ENCODE measurements around the gene STX16. TPM values are rescaled to one million over a fixed set of nuclear protein-coding genes. Genes with fewer than 3 reads are reported as not detected.

STX16 gene
- total RNA-seq, 6 experiments from 2014 or later: 18.1 to 25.3 (median 22.2) TPM

- 70% methylated on average over 2 of the region's 2 CpGs for WGBS (ENCODE audit: insufficient coverage, low coverage, low lambda C conversion rate, missing lambda C conversion rate)
- no peak overlapping the region for H3K27ac ChIP-seq
These were observed 5.7 kb downstream of the STX16 start for GRCh38 chr20:58656831-58657230.

GRCh38 chr20:58657262-58657661 lies 6.2 kb downstream of the STX16 start:
- ATAC-seq (no peak), DNase-seq (no peak)
- Histone ChIP-seq H3K4me1 (peaks cover 0 to 40% (median 4%) of the 10 kb centered on the region in 4 donors), H3K36me3 (peaks cover 0 to 6% (median 0%) of the 10 kb centered on the region in 4 donors), H3K27me3 (no peaks in the 10 kb centered on the region), H3K4me3 (no peak overlapping the region), H3K27ac (no peak overlapping the region), H3K9me3 (no peaks in the 10 kb centered on the region)
- intact Hi-C loops (cut with DNase I): no loop called here
- no peak for TF ChIP-seq CTCF (IDR thresholded peaks at IDR 0.05)
- no peak for TF ChIP-seq POLR2A (IDR thresholded peaks at IDR 0.05)
- WGBS (ENCODE audit: insufficient coverage, low coverage, low lambda C conversion rate, missing lambda C conversion rate): 46% methylated on average over 2 of the region's 2 CpGs

More at GRCh38 chr20:58656831-58657230, 5.7 kb downstream of the STX16 start:
- no peak for TF ChIP-seq POLR2A (IDR thresholded peaks at IDR 0.05)
- no peak for TF ChIP-seq CTCF (IDR thresholded peaks at IDR 0.05)
- H3K9me3 ChIP-seq: no peaks in the 10 kb centered on the region
- H3K27me3 ChIP-seq: no peaks in the 10 kb centered on the region
- H3K4me1 ChIP-seq: peaks cover 0 to 40% (median 4%) of the 10 kb centered on the region in 4 donors
- H3K36me3 ChIP-seq: peaks cover 0 to 6% (median 0%) of the 10 kb centered on the region in 4 donors
- no peak overlapping the region for H3K4me3 ChIP-seq
- no peak for ATAC-seq
- intact Hi-C loops (cut with DNase I): no loop called here
- no peak for DNase-seq

GRCh38 chr20:58657986-58658385 lies 6.9 kb downstream of the STX16 start:
- 21% methylated on average over 4 of the region's 4 CpGs for WGBS (ENCODE audit: insufficient coverage, low coverage, low lambda C conversion rate, missing lambda C conversion rate)
- H3K9me3 ChIP-seq: no peaks in the 10 kb centered on the region
- H3K4me1 ChIP-seq: peaks cover 0 to 39% (median 3%) of the 10 kb centered on the region in 4 donors
- ATAC-seq: no peak
- H3K27ac ChIP-seq: no peak overlapping the region
- no peak overlapping the region for H3K4me3 ChIP-seq
- no peaks in the 10 kb centered on the region for H3K27me3 ChIP-seq
- intact Hi-C loops (cut with DNase I): no loop called here
- no peak for DNase-seq
- peaks cover 0 to 6% (median 0%) of the 10 kb centered on the region in 4 donors for H3K36me3 ChIP-seq
- TF ChIP-seq POLR2A (IDR thresholded peaks at IDR 0.05) (no peak), CTCF (IDR thresholded peaks at IDR 0.05) (no peak)

GRCh38 chr20:58658760-58659159 lies 7.7 kb downstream of the STX16 start:
- no peak for ATAC-seq
- no peak for DNase-seq
- Histone ChIP-seq H3K36me3 (peaks cover 0 to 6% (median 0%) of the 10 kb centered on the region in 4 donors), H3K27me3 (no peaks in the 10 kb centered on the region), H3K4me3 (no peak overlapping the region), H3K9me3 (no peaks in the 10 kb centered on the region), H3K27ac (no peak overlapping the region), H3K4me1 (peaks cover 0 to 32% (median 0%) of the 10 kb centered on the region in 4 donors)
- TF ChIP-seq POLR2A (IDR thresholded peaks at IDR 0.05) (no peak), CTCF (IDR thresholded peaks at IDR 0.05) (no peak)
- 66% methylated on average over 4 of the region's 4 CpGs for WGBS (ENCODE audit: insufficient coverage, low coverage, low lambda C conversion rate, missing lambda C conversion rate)
- intact Hi-C loops (cut with DNase I): no loop called here

GRCh38 chr20:58659841-58660240 lies 8.8 kb downstream of the STX16 start:
- intact Hi-C loops (cut with DNase I): no loop called here
- H3K9me3 ChIP-seq: no peaks in the 10 kb centered on the region
- TF ChIP-seq POLR2A (IDR thresholded peaks at IDR 0.05) (no peak), CTCF (IDR thresholded peaks at IDR 0.05) (no peak)
- no peak overlapping the region for H3K4me3 ChIP-seq
- ATAC-seq: peak in 1 of 4 donors; percentile 48
- peaks cover 0 to 29% (median 0%) of the 10 kb centered on the region in 4 donors for H3K4me1 ChIP-seq
- no peak for DNase-seq
- H3K27ac ChIP-seq: peak overlapping the region in 1 of 3 donors; percentile 4
- no peaks in the 10 kb centered on the region for H3K27me3 ChIP-seq
- WGBS (ENCODE audit: insufficient coverage, low coverage, low lambda C conversion rate, missing lambda C conversion rate): 39% methylated on average over 3 of the region's 3 CpGs
- H3K36me3 ChIP-seq: peaks cover 0 to 6% (median 0%) of the 10 kb centered on the region in 4 donors
